K562 (cell line): ENCODE results near the gene PRDM16.

Experiments
- ATF4 ChIP-seq: fragments of 450-650 bp; formaldehyde crosslinking; IDR thresholded peaks from 2 replicates; pipeline ENCODE4 v1.4.0; 2022; ENCODE audit warnings: mild to moderate bottlenecking, moderate library complexity
- CC2D1A ChIP-seq: fragments of 450-650 bp; IDR thresholded peaks from 2 replicates; pipeline ENCODE4 v1.6.1; 2017; ENCODE audit warnings: mild to moderate bottlenecking
- CREB5 ChIP-seq: fragments of 250-450 bp; sonication (Bioruptor Pico); IDR thresholded peaks from 2 replicates; pipeline ENCODE4 v1.5.0; 2020; ENCODE audit warnings: mild to moderate bottlenecking
- CTCF ChIP-seq, 3 experiments: IDR thresholded peaks in 2 of 3; conservative IDR thresholded peaks in 1 of 3; 2 replicates each; pipeline ENCODE4 v1.5.1; 2011 to 2012; ENCODE audit warnings: low read length in 3 of 3, mild to moderate bottlenecking in 3 of 3, control low read depth in 2 of 3, improper control_type of control experiment in 1 of 3, inconsistent platforms in 1 of 3, low read depth in 1 of 3, mixed read lengths in 1 of 3, moderate library complexity in 1 of 3; ENCODE audit not compliant: insufficient read depth in 2 of 3
- DDX20 ChIP-seq: fragments of 450-650 bp; IDR thresholded peaks from 2 replicates; pipeline ENCODE4 v1.6.1; 2016; ENCODE audit warnings: missing genetic modification characterization, low read depth, mild to moderate bottlenecking, missing compliant biosample characterization, moderate library complexity
- ELK1 ChIP-seq: sonication (generic); formaldehyde crosslinking; IDR thresholded peaks from 2 replicates; pipeline ENCODE4 v1.8.1; 2022; ENCODE audit warnings: missing genetic modification reagents
- NFE2L1 ChIP-seq: fragments of 450-650 bp; IDR thresholded peaks from 2 replicates; pipeline ENCODE4 v1.6.1; 2016; ENCODE audit warnings: missing genetic modification characterization, low read depth, mild to moderate bottlenecking, missing compliant biosample characterization, moderate library complexity, borderline replicate concordance
- ZNF217 ChIP-seq: sonication (generic); formaldehyde crosslinking; IDR thresholded peaks from 2 replicates; pipeline ENCODE4 v1.8.0; 2022; ENCODE audit warnings: mild to moderate bottlenecking, missing genetic modification reagents
- ZNF407 ChIP-seq: fragments of 450-650 bp; IDR thresholded peaks from 2 replicates; pipeline ENCODE4 v1.6.1; 2016; ENCODE audit warnings: low read depth

GRCh38 chr1:3113047-3113740, 44.2 kb downstream of the PRDM16 start:
- TF ChIP-seq CC2D1A (no peak), NFE2L1 (tag) (no peak), CREB5 (no peak), DDX20 (no peak), ZNF407 (no peak), ATF4 (CRISPR knock-in tag) (no peak), ELK1 (CRISPR knock-in tag) (no peak), ZNF217 (CRISPR knock-in tag) (no peak), CTCF (IDR thresholded peaks at IDR 0.05 in 2 of 3, conservative IDR thresholded peaks at IDR 0.05 in 1 of 3; ENCODE audit: insufficient read depth in 2 of 3, low read depth in 1 of 3, low read length in 3 of 3) (no peak)
